DMS 273 treated with DMSO at 0.1 percent for 48 hours (cell line): Measurements from ENCODE around the gene DPP6.

Source experiments
- DNase-seq: peaks from one replicate; lab custom pipeline; 2025; lab: John Stamatoyannopoulos, UW

Gene DPP6

GRCh38 chr7:154412105-154412504, 359.9 kb downstream of the DPP6 start:
- no peak for DNase-seq

- DNase-seq: no peak
Observed at GRCh38 chr7:154415709-154416399, 363.7 kb downstream of the DPP6 start.

- no peak for DNase-seq
Observed at GRCh38 chr7:154416714-154417113, 364.5 kb downstream of the DPP6 start.

- no peak for DNase-seq
Observed at GRCh38 chr7:154419344-154419743, 367.1 kb downstream of the DPP6 start.

- no peak for DNase-seq
Observed at GRCh38 chr7:154423231-154423630, 371.0 kb downstream of the DPP6 start.

GRCh38 chr7:154424350-154424749, 372.2 kb downstream of the DPP6 start:
- DNase-seq: no peak

GRCh38 chr7:154425271-154425670, 373.1 kb downstream of the DPP6 start:
- DNase-seq: no peak

GRCh38 chr7:154426778-154427177, 374.6 kb downstream of the DPP6 start:
- no peak for DNase-seq

GRCh38 chr7:154427533-154427932, 375.3 kb downstream of the DPP6 start:
- no peak for DNase-seq

- DNase-seq: no peak
Observed at GRCh38 chr7:154429666-154430404, 377.6 kb downstream of the DPP6 start.

- DNase-seq: no peak
Observed at GRCh38 chr7:154430640-154431039, 378.4 kb downstream of the DPP6 start.

GRCh38 chr7:154431045-154431444, 378.8 kb downstream of the DPP6 start:
- DNase-seq: no peak

- DNase-seq: no peak
Observed at GRCh38 chr7:154433632-154434598, 381.7 kb downstream of the DPP6 start.

GRCh38 chr7:154436560-154436959, 384.4 kb downstream of the DPP6 start:
- DNase-seq: no peak

GRCh38 chr7:154437234-154437633, 385.0 kb downstream of the DPP6 start:
- DNase-seq: no peak

GRCh38 chr7:154438571-154439367, 386.6 kb downstream of the DPP6 start:
- DNase-seq: no peak

- no peak for DNase-seq
Observed at GRCh38 chr7:154440058-154440457, 387.9 kb downstream of the DPP6 start.

- DNase-seq: no peak
Observed at GRCh38 chr7:154440651-154441050, 388.5 kb downstream of the DPP6 start.

GRCh38 chr7:154441811-154442210, 389.6 kb downstream of the DPP6 start:
- DNase-seq: no peak

GRCh38 chr7:154442939-154443338, 390.7 kb downstream of the DPP6 start:
- no peak for DNase-seq

- no peak for DNase-seq
Observed at GRCh38 chr7:154450451-154450850, 398.3 kb downstream of the DPP6 start.
